HG03439 (cell line): ENCODE measurements around the gene CTPS2.
"Not testable (repeated sequence)": the region's sequence is repeated elsewhere in the genome, so short reads cannot be mapped to it uniquely, and the experiment has no call there.

Experiments used
- ATAC-seq: cut with Tn5 transposase; IDR thresholded peaks from one replicate; pipeline ENCODE4 v1.9.1; 2021; ENCODE audit warnings: mild to moderate bottlenecking, moderate library complexity; ENCODE audit not compliant: unreplicated experiment

CTPS2 gene

GRCh38 chrX:16712548-16713155 lies at the start of gene CTPS2:
Gene CTPS2, minus strand, starts transcription at chrX:16712669. Its CDS starts 9,767 bp downstream, at chrX:16702902.
- ATAC-seq: peak; percentile 83

GRCh38 chrX:16761500-16761899 lies 49.0 kb upstream of the CTPS2 start:
- ATAC-seq: not testable (repeated sequence)

- no peak for ATAC-seq
Measured at GRCh38 chrX:16756724-16757123, 44.3 kb upstream of the CTPS2 start.

- ATAC-seq: no peak
Measured at GRCh38 chrX:16754019-16754418, 41.5 kb upstream of the CTPS2 start.

GRCh38 chrX:16750136-16750535 lies 37.7 kb upstream of the CTPS2 start:
- no peak for ATAC-seq

GRCh38 chrX:16748425-16748824 lies 36.0 kb upstream of the CTPS2 start:
- no peak for ATAC-seq

- no peak for ATAC-seq
Measured at GRCh38 chrX:16745659-16746058, 33.2 kb upstream of the CTPS2 start.

GRCh38 chrX:16745102-16745501 lies 32.6 kb upstream of the CTPS2 start:
- ATAC-seq: no peak

- ATAC-seq: no peak
Measured at GRCh38 chrX:16743604-16744325, 31.3 kb upstream of the CTPS2 start.

GRCh38 chrX:16739574-16739973 lies 27.1 kb upstream of the CTPS2 start:
- no peak for ATAC-seq

- no peak for ATAC-seq
Measured at GRCh38 chrX:16737024-16737423, 24.6 kb upstream of the CTPS2 start.

GRCh38 chrX:16733013-16733412 lies 20.5 kb upstream of the CTPS2 start:
- no peak for ATAC-seq

- no peak for ATAC-seq
Measured at GRCh38 chrX:16730450-16730849, 18.0 kb upstream of the CTPS2 start.

GRCh38 chrX:16727637-16728036 lies 15.2 kb upstream of the CTPS2 start:
- ATAC-seq: no peak

- ATAC-seq: not testable (repeated sequence)
Measured at GRCh38 chrX:16726347-16726988, 14.0 kb upstream of the CTPS2 start.

- ATAC-seq: no peak
Measured at GRCh38 chrX:16725072-16725471, 12.6 kb upstream of the CTPS2 start.

GRCh38 chrX:16722481-16722880 lies 10.0 kb upstream of the CTPS2 start:
- ATAC-seq: no peak

GRCh38 chrX:16719334-16720084 lies 7.0 kb upstream of the CTPS2 start, which contains the start of gene SYAP1:
Gene SYAP1, plus strand, starts transcription at chrX:16719612. Its CDS starts 113 bp downstream, at chrX:16719725.
- peak; percentile 99 for ATAC-seq

GRCh38 chrX:16718824-16719333 lies 6.4 kb upstream of the CTPS2 start:
- peak; percentile 39 for ATAC-seq

- not testable (repeated sequence) for ATAC-seq
Measured at GRCh38 chrX:16716451-16716850, 4.0 kb upstream of the CTPS2 start.

- not testable (repeated sequence) for ATAC-seq
Measured at GRCh38 chrX:16715638-16716037, 3.2 kb upstream of the CTPS2 start.
